CD4-positive, alpha-beta T cell treated with Interleukin-4 for 4 hours (primary cell): Measurements from ENCODE around the gene PCDHGA7.
"Not testable (repeated sequence)": the region's sequence is repeated elsewhere in the genome, so short reads cannot be mapped to it uniquely, and the experiment has no call there.

Experiments
- DNase-seq: peaks from one replicate; pipeline ENCODE4 v3.0.0-alpha.2; 2020

Gene PCDHGA7

DNA sequence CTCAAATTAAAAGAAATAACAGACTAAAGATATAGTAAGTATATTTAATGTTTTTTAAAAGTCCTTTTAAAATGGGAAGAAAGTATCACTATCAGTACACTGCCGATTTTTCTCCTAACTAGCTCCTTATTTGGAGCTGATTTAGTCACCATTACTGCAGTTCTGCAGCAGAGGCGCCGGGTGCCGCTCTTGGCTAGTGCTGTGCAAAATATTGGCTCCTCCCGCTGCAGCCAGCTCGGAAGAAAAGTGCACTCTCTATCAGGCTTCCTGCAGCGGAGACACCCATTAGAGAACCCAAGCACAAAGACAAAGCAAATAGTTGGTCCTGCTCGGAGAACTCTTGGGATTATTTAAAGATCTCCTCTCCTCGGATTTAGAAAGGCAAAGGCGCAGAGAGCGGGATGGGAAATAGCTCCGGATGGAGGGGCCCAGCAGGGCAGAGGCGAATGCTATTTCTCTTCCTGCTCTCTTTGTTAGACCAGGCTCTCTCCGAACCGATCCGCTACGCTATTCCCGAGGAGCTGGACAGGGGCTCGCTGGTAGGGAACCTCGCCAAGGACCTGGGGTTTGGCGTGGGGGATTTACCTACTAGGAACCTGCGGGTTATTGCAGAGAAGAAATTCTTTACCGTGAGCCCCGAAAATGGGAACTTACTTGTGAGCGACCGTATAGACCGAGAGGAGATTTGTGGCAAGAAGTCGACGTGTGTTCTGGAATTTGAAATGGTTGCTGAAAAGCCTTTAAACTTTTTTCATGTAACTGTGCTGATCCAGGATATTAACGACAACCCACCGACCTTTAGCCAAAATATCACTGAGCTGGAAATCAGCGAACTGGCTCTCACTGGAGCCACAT lies 12.3 kb upstream of the PCDHGA7 start, which contains the start of gene PCDHGB3:
PCDHGB3 (plus strand) TSS at position 249 of the 855 bp plus-strand sequence; CDS start at position 402, 153 bp downstream.
- DNase-seq = peak; percentile 39

DNA sequence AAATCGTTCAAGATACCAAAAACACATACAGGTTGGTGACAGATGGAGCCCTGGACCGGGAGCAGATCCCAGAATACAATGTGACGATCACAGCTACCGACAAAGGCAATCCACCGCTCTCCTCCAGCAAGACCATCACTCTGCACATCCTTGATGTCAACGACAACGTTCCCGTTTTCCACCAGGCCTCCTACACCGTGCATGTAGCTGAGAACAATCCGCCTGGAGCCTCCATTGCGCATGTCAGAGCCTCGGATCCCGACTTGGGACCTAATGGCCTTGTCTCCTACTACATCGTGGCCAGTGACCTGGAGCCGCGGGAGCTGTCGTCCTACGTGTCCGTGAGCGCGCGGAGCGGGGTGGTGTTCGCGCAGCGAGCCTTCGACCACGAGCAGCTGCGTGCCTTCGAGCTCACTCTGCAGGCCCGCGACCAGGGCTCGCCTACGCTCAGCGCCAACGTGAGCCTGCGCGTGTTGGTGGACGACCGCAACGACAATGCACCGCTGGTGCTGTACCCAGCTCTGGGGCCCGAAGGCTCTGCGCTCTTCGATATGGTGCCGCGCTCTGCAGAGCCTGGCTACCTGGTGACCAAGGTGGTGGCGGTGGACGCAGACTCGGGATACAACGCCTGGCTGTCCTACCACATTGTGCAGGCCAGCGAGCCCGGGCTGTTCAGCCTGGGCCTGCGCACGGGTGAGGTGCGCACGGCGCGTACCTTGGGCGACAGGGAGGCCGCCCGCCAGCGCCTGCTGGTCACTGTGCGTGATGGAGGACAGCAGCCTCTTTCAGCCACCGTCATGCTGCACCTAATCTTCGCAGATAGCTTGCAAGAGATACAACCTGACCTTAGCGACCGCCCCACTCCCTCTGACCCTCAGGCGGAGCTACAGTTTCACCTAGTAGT lies 10.7 kb upstream of the PCDHGA7 start:
- DNase-seq = no peak

DNA sequence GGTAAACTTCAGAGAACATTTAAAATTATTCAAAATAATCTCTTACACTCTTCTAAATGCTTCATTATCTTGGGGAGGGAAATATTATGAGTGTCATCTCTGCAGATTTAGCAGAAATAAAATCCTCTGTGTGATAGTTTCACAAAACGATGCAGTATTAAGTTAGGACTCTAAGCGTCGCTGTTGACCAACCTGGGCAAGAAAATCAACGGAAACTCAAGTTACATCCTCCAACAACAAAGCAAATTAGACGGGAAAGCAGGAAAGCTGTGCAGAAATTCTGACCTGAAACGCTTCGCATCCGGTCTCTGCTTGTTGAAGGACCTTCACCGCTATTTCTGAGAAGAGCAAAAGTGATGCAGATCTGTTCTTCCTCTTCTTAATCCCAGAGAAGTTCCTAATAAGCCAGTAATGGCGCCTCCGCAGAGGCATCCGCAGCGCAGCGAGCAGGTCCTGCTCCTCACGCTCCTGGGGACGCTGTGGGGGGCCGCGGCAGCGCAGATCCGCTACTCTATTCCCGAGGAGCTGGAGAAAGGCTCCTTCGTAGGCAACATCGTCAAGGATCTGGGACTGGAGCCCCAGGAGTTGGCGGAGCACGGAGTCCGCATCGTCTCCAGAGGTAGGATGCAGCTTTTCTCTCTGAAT lies 8.7 kb upstream of the PCDHGA7 start, which contains the start of gene PCDHGA6:
PCDHGA6 (plus strand) TSS at position 219 of the 645 bp plus-strand sequence; CDS start at position 412, 193 bp downstream.
- DNase-seq = no peak

DNA sequence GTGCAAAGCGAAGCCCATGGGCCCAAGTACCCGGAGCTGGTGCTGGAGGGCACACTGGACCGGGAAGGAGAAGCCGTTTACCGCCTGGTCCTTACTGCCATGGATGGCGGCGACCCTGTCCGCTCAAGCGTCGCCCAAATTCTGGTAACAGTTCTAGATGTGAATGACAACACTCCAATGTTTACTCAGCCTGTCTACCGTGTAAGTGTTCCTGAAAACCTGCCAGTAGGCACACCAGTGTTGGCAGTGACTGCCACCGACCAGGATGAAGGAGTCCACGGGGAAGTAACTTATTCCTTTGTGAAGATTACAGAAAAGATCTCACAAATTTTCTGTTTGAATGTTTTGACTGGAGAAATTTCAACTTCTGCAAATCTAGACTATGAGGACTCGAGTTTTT lies 7.9 kb upstream of the PCDHGA7 start:
- no peak for DNase-seq

DNA sequence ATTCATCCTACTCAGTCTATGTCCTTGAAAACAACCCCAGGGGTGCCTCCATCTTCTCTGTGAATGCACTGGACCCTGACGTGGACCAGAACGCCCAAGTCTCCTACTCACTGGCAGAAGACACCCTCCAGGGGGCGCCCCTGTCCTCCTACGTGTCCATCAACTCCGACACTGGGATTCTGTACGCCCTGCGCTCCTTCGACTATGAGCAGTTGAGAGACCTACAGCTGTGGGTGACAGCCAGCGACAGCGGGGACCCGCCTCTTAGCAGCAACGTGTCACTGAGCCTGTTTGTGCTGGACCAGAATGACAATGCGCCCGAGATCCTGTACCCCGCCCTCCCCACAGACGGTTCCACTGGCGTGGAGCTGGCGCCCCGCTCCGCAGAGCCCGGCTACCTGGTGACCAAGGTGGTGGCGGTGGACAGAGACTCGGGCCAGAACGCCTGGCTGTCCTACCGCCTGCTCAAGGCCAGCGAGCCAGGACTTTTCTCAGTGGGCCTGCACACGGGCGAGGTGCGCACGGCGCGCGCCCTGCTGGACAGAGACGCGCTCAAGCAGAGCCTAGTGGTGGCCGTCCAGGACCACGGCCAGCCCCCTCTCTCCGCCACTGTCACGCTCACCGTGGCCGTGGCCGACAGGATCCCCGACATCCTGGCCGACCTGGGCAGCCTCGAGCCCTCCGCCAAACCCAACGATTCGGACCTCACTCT lies 6.9 kb upstream of the PCDHGA7 start:
- DNase-seq = not testable (repeated sequence)

DNA sequence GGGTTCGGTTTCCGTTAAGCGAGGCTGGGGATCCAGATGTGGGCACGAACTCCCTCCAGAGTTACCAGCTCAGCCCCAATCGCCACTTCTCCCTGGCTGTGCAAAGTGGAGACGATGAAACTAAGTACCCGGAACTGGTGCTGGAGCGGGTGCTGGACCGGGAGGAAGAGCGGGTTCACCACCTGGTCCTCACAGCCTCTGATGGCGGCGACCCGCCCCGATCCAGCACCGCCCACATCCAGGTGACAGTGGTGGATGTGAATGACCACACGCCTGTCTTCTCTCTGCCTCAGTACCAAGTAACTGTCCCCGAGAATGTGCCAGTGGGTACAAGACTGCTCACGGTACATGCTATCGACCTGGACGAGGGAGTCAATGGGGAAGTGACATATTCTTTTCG lies 803 bp downstream of the PCDHGA7 start:
- no peak for DNase-seq

DNA sequence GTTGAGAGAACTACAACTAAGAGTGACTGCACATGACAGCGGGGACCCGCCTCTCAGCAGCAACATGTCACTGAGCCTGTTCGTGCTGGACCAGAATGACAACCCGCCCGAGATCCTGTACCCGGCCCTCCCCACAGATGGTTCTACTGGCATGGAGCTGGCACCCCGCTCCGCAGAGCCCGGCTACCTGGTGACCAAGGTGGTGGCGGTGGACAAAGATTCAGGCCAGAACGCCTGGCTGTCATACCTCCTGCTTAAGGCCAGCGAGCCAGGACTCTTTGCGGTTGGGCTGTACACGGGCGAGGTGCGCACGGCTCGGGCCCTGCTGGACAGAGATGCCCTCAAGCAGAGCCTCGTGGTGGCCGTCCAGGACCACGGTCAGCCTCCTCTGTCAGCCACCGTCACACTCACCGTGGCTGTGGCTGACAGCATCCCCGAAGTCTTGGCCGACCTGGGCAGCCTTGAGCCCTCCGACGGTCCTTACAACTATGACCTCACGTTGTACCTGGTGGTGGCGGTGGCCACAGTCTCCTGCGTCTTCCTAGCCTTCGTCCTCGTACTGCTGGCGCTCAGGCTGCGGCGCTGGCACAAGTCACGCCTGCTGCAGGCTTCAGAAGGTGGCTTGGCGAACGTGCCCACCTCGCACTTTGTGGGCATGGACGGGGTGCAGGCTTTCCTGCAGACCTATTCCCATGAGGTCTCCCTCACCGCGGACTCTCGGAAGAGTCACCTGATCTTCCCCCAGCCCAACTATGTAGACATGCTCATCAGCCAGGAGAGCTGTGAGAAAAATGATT lies 2.1 kb downstream of the PCDHGA7 start:
- DNase-seq = no peak

DNA sequence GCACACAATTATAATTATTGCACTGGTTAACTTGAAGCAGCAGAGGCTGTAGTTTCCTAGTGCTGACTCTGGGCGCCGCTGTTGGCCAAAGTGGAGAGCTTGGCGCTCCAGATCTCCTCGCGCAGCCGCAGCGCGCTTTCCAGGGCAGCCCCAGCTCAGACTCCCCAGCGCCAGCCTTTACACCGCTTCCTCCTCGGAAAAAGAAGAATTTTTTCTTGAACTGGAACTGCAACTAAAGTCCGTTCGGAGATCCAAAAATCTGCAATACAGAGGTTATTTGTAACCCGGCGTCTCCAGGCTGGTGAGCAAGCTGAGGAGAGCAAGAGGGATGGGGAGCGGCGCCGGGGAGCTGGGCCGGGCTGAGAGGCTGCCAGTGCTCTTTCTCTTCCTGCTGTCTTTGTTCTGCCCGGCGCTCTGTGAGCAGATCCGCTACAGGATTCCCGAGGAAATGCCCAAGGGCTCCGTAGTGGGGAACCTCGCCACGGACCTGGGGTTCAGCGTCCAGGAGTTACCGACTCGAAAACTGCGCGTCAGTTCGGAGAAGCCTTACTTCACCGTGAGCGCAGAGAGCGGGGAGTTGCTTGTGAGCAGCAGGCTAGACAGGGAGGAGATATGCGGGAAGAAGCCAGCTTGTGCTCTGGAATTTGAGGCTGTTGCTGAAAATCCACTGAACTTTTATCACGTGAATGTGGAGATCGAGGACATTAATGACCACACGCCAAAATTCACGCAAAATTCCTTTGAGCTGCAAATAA lies 5.2 kb downstream of the PCDHGA7 start, which contains the start of gene PCDHGB4:
PCDHGB4 (plus strand) TSS at position 142 of the 755 bp plus-strand sequence; CDS start at position 329, 187 bp downstream.
- DNase-seq = peak; percentile 6

DNA sequence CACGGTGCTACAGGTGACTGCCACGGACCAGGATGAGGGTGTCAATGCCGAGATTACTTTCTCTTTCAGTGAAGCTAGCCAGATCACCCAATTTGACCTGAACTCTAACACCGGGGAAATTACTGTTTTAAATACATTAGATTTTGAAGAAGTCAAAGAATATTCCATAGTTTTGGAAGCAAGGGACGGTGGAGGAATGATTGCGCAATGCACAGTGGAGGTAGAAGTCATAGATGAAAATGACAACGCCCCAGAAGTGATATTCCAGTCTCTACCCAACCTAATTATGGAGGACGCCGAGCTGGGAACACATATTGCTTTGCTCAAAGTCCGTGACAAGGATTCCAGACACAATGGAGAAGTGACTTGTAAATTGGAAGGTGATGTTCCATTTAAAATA lies 6.1 kb downstream of the PCDHGA7 start:
- no peak for DNase-seq

DNA sequence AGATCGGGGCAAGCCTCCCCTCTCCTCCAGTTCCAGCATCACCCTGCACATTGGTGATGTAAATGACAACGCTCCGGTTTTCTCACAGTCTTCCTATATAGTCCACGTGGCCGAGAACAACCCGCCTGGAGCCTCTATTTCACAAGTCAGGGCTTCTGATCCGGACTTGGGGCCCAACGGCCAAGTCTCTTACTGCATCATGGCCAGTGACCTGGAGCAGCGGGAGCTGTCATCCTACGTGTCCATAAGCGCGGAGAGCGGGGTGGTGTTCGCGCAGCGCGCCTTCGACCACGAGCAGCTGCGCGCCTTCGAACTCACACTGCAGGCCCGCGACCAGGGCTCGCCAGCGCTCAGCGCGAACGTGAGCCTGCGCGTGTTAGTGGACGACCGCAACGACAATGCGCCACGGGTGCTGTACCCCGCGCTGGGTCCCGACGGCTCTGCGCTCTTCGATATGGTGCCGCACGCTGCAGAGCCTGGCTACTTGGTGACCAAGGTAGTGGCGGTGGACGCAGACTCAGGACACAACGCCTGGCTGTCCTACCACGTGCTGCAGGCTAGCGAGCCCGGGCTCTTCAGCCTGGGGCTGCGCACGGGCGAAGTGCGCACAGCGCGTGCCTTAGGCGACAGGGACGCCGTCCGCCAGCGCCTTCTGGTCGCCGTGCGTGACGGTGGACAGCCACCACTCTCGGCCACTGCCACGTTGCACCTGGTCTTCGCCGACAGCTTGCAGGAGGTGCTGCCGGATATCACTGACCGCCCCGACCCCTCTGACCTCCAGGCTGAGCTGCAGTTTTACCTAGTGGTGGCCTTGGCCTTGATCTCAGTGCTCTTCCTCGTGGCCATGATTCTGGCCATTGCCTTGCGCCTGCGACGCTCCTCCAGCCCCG lies 6.9 kb downstream of the PCDHGA7 start:
- DNase-seq = no peak

DNA sequence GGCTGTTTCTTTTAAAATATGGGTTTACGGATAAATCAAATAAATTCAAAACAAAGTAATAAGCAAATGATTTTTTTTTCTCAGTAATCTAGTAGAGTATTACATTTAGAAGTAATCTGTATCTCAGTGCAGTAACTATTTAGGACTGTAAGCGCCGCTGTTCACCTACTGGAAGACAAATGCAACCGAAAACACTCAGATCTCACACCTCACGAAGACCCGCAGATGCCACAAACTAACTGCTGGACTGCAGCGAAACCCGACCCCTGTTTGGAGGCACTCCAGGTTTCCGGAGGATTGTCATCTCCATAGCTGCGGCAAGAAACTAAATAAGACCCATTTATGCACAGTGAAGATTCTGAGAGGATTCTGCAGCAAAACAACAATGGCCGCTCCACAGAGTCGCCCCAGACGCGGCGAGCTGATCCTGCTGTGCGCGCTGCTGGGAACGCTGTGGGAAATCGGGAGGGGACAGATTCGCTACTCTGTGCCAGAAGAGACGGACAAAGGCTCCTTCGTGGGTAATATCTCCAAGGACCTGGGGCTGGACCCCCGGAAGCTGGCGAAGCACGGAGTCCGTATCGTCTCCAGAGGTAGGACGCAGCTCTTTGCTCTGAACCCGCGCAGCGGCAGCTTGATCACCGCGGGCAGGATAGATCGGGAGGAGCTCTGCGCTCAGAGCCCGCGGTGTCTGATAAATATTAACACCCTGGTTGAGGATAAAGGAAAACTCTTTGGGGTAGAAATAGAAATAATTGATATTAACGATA lies 10.1 kb downstream of the PCDHGA7 start, which contains the start of gene PCDHGA8:
PCDHGA8 (plus strand) TSS at position 205 of the 770 bp plus-strand sequence; CDS start at position 386, 181 bp downstream.
- no peak for DNase-seq

DNA sequence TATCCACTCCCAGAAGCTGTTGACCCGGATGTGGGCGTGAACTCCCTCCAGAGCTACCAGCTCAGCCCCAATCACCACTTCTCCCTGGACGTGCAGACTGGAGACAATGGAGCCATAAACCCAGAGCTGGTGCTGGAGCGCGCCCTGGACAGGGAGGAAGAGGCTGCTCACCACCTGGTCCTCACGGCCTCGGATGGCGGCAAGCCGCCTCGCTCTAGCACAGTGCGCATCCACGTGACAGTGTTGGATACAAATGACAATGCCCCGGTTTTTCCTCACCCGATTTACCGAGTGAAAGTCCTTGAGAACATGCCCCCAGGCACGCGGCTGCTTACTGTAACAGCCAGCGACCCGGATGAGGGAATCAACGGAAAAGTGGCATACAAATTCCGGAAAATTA lies 10.7 kb downstream of the PCDHGA7 start:
- no peak for DNase-seq

DNA sequence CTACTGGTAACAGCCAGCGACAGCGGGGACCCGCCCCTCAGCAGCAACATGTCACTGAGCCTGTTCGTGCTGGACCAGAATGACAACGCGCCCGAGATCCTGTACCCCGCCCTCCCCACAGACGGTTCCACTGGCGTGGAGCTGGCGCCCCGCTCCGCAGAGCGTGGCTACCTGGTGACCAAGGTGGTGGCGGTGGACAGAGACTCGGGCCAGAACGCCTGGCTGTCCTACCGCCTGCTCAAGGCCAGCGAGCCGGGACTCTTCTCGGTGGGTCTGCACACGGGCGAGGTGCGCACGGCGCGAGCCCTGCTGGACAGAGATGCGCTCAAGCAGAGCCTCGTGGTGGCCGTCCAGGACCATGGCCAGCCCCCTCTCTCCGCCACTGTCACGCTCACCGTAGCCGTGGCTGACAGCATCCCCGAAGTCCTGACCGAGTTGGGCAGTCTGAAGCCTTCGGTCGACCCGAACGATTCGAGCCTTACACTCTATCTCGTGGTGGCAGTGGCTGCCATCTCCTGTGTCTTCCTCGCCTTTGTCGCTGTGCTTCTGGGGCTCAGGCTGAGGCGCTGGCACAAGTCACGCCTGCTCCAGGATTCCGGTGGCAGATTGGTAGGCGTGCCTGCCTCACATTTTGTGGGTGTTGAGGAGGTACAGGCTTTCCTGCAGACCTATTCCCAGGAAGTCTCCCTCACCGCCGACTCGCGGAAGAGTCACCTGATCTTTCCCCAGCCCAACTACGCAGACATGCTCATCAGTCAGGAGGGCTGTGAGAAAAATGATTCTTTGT lies 12.1 kb downstream of the PCDHGA7 start:
- DNase-seq = not testable (repeated sequence)

DNA sequence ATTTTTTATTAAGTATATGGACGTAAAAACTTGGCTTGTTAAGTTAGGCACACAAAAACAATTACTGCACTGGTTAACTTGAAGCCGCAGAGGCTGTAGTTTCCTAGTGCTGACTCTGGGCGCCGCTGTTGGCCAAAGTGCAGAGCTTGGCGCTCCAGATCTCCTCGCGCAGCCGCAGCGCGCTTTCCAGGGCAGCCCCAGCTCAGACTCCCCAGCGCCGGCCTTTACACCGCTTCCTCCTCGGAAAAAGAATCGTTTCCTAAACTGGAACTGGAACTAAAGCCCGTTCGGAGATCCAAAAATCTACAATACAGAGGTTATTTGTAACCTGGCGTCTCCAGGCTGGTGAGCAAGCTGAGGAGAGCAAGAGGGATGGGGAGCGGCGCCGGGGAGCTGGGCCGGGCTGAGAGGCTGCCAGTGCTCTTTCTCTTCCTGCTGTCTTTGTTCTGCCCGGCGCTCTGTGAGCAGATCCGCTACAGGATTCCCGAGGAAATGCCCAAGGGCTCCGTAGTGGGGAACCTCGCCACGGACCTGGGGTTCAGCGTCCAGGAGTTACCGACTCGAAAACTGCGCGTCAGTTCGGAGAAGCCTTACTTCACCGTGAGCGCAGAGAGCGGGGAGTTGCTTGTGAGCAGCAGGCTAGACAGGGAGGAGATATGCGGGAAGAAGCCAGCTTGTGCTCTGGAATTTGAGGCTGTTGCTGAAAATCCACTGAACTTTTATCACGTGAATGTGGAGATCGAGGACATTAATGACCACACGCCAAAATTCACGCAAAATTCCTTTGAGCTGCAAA lies 15.4 kb downstream of the PCDHGA7 start, which contains the start of gene PCDHGB5:
PCDHGB5 (plus strand) TSS at position 192 of the 796 bp plus-strand sequence; CDS start at position 373, 181 bp downstream.
- peak; percentile 24 for DNase-seq

DNA sequence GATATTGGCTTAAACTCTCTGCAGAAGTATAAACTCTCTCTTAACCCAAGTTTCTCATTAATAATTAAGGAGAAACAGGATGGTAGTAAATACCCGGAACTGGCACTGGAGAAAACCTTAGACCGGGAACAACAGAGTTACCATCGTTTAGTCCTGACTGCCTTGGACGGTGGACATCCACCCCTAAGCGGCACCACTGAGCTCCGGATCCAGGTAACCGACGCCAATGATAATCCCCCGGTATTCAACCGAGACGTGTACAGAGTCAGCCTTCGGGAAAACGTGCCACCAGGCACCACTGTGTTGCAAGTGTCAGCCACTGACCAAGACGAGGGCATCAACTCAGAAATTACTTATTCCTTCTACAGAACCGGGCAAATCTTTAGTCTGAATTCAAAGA lies 16.1 kb downstream of the PCDHGA7 start:
- DNase-seq = no peak

DNA sequence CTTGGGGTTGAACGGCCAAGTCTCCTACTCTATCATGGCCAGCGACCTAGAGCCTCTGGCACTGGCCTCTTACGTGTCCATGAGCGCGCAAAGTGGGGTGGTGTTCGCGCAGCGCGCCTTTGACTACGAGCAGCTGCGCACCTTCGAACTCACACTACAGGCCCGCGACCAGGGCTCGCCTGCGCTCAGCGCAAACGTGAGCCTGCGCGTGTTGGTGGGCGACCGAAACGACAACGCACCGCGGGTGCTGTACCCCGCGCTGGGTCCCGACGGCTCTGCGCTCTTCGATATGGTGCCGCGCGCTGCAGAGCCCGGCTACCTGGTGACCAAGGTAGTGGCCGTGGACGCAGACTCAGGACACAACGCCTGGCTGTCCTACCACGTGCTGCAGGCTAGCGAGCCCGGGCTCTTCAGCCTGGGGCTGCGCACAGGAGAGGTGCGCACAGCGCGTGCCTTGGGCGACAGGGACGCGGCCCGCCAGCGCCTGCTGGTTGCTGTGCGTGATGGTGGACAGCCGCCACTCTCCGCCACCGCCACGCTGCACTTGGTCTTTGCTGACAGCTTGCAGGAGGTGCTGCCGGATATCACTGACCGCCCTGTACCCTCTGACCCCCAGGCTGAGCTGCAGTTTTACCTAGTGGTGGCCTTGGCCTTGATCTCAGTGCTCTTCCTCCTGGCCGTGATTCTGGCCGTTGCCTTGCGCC lies 17.2 kb downstream of the PCDHGA7 start:
- DNase-seq = no peak
